ENCODE measurements around the gene FOXJ3.

GRCh38 chr1:42368096-42368795 lies 33.2 kb upstream of the FOXJ3 start:
- no peak for TF ChIP-seq POLR2A (IDR thresholded peaks at IDR 0.05; ENCODE audit: low read depth, low read length)
- no peak for TF ChIP-seq POLR2AphosphoS5 (IDR thresholded peaks at IDR 0.05; ENCODE audit: low read depth, low read length)
- TF ChIP-seq TAF1 (IDR thresholded peaks at IDR 0.05; ENCODE audit: low read depth, low read length): no peak
- no peak for TF ChIP-seq SPI1 (IDR thresholded peaks at IDR 0.05; ENCODE audit: low read depth, low read length)
